ENCODE results near the gene RBP2. TPM values are rescaled to one million over a fixed set of nuclear protein-coding genes. Genes with fewer than 3 reads are reported as not detected.

The RBP2 gene
- total RNA-seq (2011; cell fraction: chromatin; rRNA removed; ENCODE audit: low replicate concordance) = not detected in 2 replicates
- total RNA-seq (2011; cell fraction: nucleolus; rRNA removed) = not detected in 2 replicates
- total RNA-seq (2011; cell fraction: nucleoplasm; rRNA removed) = not detected in 2 replicates
- total RNA-seq (2014; rRNA removed) = not detected in 2 replicates
- total RNA-seq (2014; rRNA removed; fragmentation: Illumina TruSeq; extraction: Trizol) = not detected in 2 replicates
- total RNA-seq (2015; rRNA removed; fragmentation: Illumina TruSeq; extraction: Trizol) = not detected in 2 replicates
- not detected in 2 replicates for total RNA-seq (2021)
- not detected in 2 replicates for polyA plus RNA-seq (2011; rRNA removed)
- not detected in 2 replicates for polyA plus RNA-seq (2011; cell fraction: cytosol; rRNA removed)
- not detected in 2 replicates for polyA plus RNA-seq (2011; cell fraction: nucleus; rRNA removed)
- not detected in 2 replicates for polyA plus RNA-seq (2012)
- polyA plus RNA-seq (2014; fragmentation: Illumina TruSeq; extraction: Trizol) = not detected in 2 replicates
- polyA plus RNA-seq (2014; fragmentation: Nextera tagmentation; extraction: Ambion mirVana) = not detected
- not detected in 2 replicates for polyA plus RNA-seq (2014; rRNA removed)
- not detected in 2 replicates for polyA minus RNA-seq (2011; rRNA and poly(A)+ RNA removed)
- polyA minus RNA-seq (2011; cell fraction: cytosol; rRNA and poly(A)+ RNA removed) = not detected in 2 replicates
- polyA minus RNA-seq (2011; cell fraction: nucleus; rRNA and poly(A)+ RNA removed) = not detected in 2 replicates
- not detected for Bru-seq, nascent RNA
- not detected for BruChase-seq, experiment 1, labeled RNA remaining after a 2-hour chase
- not detected for BruChase-seq, experiment 2, labeled RNA remaining after a 6-hour chase
- long read RNA-seq, experiment 1 = 0 reads
- long read RNA-seq, experiment 2 = 0 reads
- long read RNA-seq, experiment 3 = 0 reads

DNA sequence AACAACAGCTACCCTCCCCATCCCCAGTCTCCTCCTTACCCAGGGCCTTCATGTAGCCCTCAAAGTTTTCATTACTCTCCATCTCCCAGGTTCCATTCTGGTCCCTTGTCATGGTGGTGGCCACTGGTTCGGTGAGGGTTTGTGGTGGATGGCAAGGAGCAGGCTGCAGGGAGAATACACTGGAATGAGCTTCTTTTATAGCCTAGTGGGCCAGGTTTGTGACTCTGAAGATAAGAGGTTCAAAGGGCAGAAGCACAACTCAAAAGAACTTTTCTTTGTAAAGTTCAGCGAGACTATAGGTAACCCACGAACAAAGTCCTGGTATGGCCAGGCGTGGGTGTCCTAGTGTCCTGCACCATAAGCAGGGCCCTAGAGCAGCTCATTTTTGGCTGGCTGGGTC is at the start of gene RBP2:
TSS of gene RBP2 (minus strand) at position 169 of the 400 bp plus-strand sequence. CDS start at position 112, 57 bp downstream.
- Histone ChIP-seq H3K36me3 (ENCODE audit: control insufficient read depth, insufficient read depth, low read length) (no peaks in the 10 kb centered on the region), H3K9me1 (ENCODE audit: control insufficient read depth, insufficient read depth, low read length) (no peaks in the 10 kb centered on the region), H3K4me1 (replicated peaks in 1 of 2; ENCODE audit: control insufficient read depth in 2 of 2, insufficient read depth in 2 of 2, low read length in 2 of 2) (no peaks in the 10 kb centered on the region), H3K4me2 (ENCODE audit: insufficient read depth, low read length) (no peak within 1 kb of the TSS), H3K79me2 (ENCODE audit: control insufficient read depth, insufficient read depth, low read length) (no peaks in the 10 kb centered on the region), H3K4me3 (no peak within 1 kb of the TSS), H3K9me3 (replicated peaks; ENCODE audit: control insufficient read depth, insufficient read depth, low read depth, low read length) (no peaks in the 10 kb centered on the region), H2AFZ (ENCODE audit: low read depth, low read length) (no peak within 1 kb of the TSS), H4K20me1 (replicated peaks; ENCODE audit: control insufficient read depth, insufficient read depth, low read length) (0 out of 2 replicates have a peak, but pooled peaks cover 7% of the 10 kb centered on the region), H3K27ac (ENCODE audit: extremely low read depth, low read depth, low read length) (no peak within 1 kb of the TSS), H3K9ac (ENCODE audit: insufficient read depth in 1 of 2, low read depth in 2 of 2, low read length in 2 of 2) (no peak within 1 kb of the TSS), H3K27me3 (ENCODE audit: control insufficient read depth in 2 of 2, insufficient read depth in 2 of 2, low read length in 2 of 2) (no peaks in the 10 kb centered on the region)
- BruUV-seq (replicated peaks) = no TSS peak
- ATAC-seq (no peak), FAIRE-seq (no peak), DNase-seq (ENCODE audit: extremely low read depth in 1 of 4, low spot score in 3 of 4) (no peak)
- POLR2A ChIA-PET = no interaction called here
- intact Hi-C loops (cut with micrococcal nuclease) (no loop called here), in situ Hi-C loops (cut with MboI) (no loop called here)
- CTCF ChIA-PET (ENCODE audit: low intra/inter-chr PET ratio) = no interaction called here
- WGBS (ENCODE audit: insufficient coverage, low coverage, missing lambda C conversion rate) = 3% methylated on average over 4 of the region's 4 CpGs
- TF ChIP-seq, protein P1, sequence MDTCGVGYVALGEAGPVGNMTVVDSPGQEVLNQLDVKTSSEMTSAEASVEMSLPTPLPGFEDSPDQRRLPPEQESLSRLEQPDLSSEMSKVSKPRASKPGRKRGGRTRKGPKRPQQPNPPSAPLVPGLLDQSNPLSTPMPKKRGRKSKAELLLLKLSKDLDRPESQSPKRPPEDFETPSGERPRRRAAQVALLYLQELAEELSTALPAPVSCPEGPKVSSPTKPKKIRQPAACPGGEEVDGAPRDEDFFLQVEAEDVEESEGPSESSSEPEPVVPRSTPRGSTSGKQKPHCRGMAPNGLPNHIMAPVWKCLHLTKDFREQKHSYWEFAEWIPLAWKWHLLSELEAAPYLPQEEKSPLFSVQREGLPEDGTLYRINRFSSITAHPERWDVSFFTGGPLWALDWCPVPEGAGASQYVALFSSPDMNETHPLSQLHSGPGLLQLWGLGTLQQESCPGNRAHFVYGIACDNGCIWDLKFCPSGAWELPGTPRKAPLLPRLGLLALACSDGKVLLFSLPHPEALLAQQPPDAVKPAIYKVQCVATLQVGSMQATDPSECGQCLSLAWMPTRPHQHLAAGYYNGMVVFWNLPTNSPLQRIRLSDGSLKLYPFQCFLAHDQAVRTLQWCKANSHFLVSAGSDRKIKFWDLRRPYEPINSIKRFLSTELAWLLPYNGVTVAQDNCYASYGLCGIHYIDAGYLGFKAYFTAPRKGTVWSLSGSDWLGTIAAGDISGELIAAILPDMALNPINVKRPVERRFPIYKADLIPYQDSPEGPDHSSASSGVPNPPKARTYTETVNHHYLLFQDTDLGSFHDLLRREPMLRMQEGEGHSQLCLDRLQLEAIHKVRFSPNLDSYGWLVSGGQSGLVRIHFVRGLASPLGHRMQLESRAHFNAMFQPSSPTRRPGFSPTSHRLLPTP (IDR thresholded peaks at IDR 0.05; ENCODE audit: borderline replicate concordance, extremely low read depth, insufficient read length) = no peak
- TF ChIP-seq POLR3A (IDR thresholded peaks at IDR 0.05; ENCODE audit: borderline replicate concordance, extremely low read depth, insufficient read depth, insufficient read length) (no peak), BMI1 (IDR thresholded peaks at IDR 0.05; ENCODE audit: low read length) (no peak), MEF2A (IDR thresholded peaks at IDR 0.05; ENCODE audit: control insufficient read depth, low read depth, low read length) (no peak), ZFPM2 (CRISPR knock-in tag; IDR thresholded peaks at IDR 0.05) (no peak), HNRNPUL1 (IDR thresholded peaks at IDR 0.05; ENCODE audit: low read length) (no peak), TGIF2 (CRISPR knock-in tag; IDR thresholded peaks at IDR 0.05) (no peak), ZNF707 (CRISPR knock-in tag; conservative IDR thresholded peaks at IDR 0.05) (no peak), CREBBP (IDR thresholded peaks at IDR 0.05; ENCODE audit: low read depth, low read length) (no peak)
- TF ChIP-seq, protein P2, sequence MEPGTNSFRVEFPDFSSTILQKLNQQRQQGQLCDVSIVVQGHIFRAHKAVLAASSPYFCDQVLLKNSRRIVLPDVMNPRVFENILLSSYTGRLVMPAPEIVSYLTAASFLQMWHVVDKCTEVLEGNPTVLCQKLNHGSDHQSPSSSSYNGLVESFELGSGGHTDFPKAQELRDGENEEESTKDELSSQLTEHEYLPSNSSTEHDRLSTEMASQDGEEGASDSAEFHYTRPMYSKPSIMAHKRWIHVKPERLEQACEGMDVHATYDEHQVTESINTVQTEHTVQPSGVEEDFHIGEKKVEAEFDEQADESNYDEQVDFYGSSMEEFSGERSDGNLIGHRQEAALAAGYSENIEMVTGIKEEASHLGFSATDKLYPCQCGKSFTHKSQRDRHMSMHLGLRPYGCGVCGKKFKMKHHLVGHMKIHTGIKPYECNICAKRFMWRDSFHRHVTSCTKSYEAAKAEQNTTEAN (CRISPR knock-in tag; IDR thresholded peaks at IDR 0.05) = no peak
- TF ChIP-seq, protein P3, sequence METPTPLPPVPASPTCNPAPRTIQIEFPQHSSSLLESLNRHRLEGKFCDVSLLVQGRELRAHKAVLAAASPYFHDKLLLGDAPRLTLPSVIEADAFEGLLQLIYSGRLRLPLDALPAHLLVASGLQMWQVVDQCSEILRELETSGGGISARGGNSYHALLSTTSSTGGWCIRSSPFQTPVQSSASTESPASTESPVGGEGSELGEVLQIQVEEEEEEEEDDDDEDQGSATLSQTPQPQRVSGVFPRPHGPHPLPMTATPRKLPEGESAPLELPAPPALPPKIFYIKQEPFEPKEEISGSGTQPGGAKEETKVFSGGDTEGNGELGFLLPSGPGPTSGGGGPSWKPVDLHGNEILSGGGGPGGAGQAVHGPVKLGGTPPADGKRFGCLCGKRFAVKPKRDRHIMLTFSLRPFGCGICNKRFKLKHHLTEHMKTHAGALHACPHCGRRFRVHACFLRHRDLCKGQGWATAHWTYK (CRISPR knock-in tag; IDR thresholded peaks at IDR 0.05) = no peak

Data from K562 (cell line).